ENCODE results near the gene NAB1. TPM values are rescaled to one million over a fixed set of nuclear protein-coding genes. Genes with fewer than 3 reads are reported as not detected.

The NAB1 gene
- total RNA-seq, 2 experiments from 2014 or later, result 21.9 to 28.9 TPM

- H3K9me3 Mint-ChIP-seq, result peaks cover 6% of the 10 kb centered on the region
- peaks cover 13% of the 10 kb centered on the region for H3K4me1 Mint-ChIP-seq
- POLR2A ChIA-PET, result no interaction called here
- DNase-seq, result no peak
- no peaks in the 10 kb centered on the region for H3K27me3 Mint-ChIP-seq
- H3K27ac Mint-ChIP-seq, result no peak overlapping the region
- peaks cover 24% of the 10 kb centered on the region for H3K36me3 Mint-ChIP-seq (ENCODE audit: low read depth)
- no peak overlapping the region for H3K4me3 Mint-ChIP-seq
- CTCF ChIA-PET, result interaction anchor here (1.2 to 5.8 kb wide), 5 partner anchors 9 to 130 kb away, joined by 3 to 27 read pairs (median 5); no protein-coding TSS in a partner anchor
Observed at GRCh38 chr2:190663348-190663747, 14.5 kb downstream of the NAB1 start.

DNA sequence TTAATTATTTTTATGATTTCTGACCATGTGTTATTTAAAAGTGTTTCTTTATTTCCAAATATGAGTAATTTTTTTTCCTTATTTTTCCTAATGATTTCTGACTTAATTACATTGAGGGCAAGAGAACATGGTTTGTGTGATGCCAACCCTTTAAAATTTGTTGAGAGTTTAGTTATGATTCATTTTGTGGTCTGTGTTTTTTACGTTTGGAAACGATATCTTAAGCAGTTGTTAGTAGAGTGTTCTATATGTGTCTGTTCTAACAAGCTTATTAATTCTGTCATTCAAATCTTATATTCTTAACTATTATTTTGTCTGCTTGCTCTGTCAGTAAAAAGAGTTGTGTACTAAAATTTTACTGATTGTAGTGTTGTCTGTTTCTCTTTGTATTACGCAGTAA, 15.0 kb downstream of the NAB1 start:
- no peak for DNase-seq
- POLR2A ChIA-PET, result no interaction called here
- CTCF ChIA-PET, result interaction anchor here (0.6 to 5.8 kb wide), 4 partner anchors 9 to 794 kb away, joined by 3 to 27 read pairs (median 3); no protein-coding TSS in a partner anchor
- Mint-ChIP-seq H3K27ac (no peak overlapping the region), H3K36me3 (ENCODE audit: low read depth) (peaks cover 21% of the 10 kb centered on the region), H3K9me3 (peaks cover 6% of the 10 kb centered on the region), H3K4me1 (peaks cover 11% of the 10 kb centered on the region), H3K27me3 (no peaks in the 10 kb centered on the region), H3K4me3 (no peak overlapping the region)

GRCh38 chr2:190664240-190664639, 15.4 kb downstream of the NAB1 start:
- H3K4me1 Mint-ChIP-seq, result peaks cover 11% of the 10 kb centered on the region
- ChIA-PET POLR2A (no interaction called here), CTCF (interaction anchor here (0.6 to 5.8 kb wide), 3 partner anchors 10 to 795 kb away, joined by 3 to 27 read pairs (median 3); no protein-coding TSS in a partner anchor)
- H3K9me3 Mint-ChIP-seq, result peaks cover 6% of the 10 kb centered on the region
- H3K36me3 Mint-ChIP-seq (ENCODE audit: low read depth), result peaks cover 19% of the 10 kb centered on the region
- no peaks in the 10 kb centered on the region for H3K27me3 Mint-ChIP-seq
- DNase-seq, result no peak
- H3K4me3 Mint-ChIP-seq, result no peak overlapping the region
- no peak overlapping the region for H3K27ac Mint-ChIP-seq

GRCh38 chr2:190666895-190667294, 18.0 kb downstream of the NAB1 start:
- H3K4me3 Mint-ChIP-seq, result no peak overlapping the region

GRCh38 chr2:190668892-190669291, 20.0 kb downstream of the NAB1 start:
- no peaks in the 10 kb centered on the region for H3K27me3 Mint-ChIP-seq
- ChIA-PET POLR2A (no interaction called here), CTCF (no interaction called here)
- no peak for DNase-seq
- H3K36me3 Mint-ChIP-seq (ENCODE audit: low read depth), result peaks cover 36% of the 10 kb centered on the region
- peaks cover 13% of the 10 kb centered on the region for H3K4me1 Mint-ChIP-seq
- H3K4me3 Mint-ChIP-seq, result no peak overlapping the region
- no peak overlapping the region for H3K27ac Mint-ChIP-seq
- peaks cover 6% of the 10 kb centered on the region for H3K9me3 Mint-ChIP-seq

More at GRCh38 chr2:190666895-190667294, 18.0 kb downstream of the NAB1 start:
- DNase-seq, result no peak
- peaks cover 22% of the 10 kb centered on the region for H3K36me3 Mint-ChIP-seq (ENCODE audit: low read depth)
- no peak overlapping the region for H3K27ac Mint-ChIP-seq
- H3K27me3 Mint-ChIP-seq, result no peaks in the 10 kb centered on the region
- ChIA-PET CTCF (interaction anchor here (0.6 to 5.8 kb wide), 5 partner anchors 11 to 218 kb away, joined by 3 to 27 read pairs (median 4); no protein-coding TSS in a partner anchor), POLR2A (no interaction called here)
- H3K9me3 Mint-ChIP-seq, result peaks cover 6% of the 10 kb centered on the region
- peaks cover 9% of the 10 kb centered on the region for H3K4me1 Mint-ChIP-seq

DNA sequence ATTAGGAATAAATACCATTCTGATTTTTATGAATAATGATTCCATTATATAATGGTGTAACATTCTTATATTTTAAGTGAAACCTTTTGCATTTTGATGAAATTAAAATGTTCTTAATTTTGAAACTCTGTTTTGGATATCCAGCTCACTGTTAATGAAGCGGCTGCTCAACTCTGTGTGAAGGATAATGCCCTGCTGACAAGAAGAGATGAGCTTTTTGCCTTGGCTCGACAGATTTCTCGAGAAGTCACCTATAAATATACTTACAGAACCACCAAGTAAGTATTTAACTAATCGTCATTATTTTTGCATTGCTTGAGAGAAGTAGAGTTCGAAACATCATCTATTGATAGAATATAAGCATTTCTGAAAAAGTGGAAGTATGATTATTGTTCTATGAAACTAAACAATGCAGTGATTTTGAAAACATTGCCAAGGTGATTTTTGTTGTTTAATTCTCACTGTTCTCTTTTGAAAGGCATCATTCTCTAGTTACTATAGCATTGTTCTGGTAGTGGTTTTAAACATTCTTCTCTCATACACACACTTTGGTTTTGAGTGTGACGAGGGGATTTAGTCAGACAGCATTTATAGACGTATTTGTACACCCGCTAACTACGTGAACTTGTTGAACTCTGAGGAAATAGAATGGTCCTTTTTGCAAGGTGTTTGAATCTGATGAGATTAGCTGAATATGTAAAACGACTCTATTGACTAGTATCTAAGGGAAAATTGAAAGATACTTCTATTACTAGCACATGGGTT, 21.5 kb downstream of the NAB1 start:
- Mint-ChIP-seq H3K27ac (no peak overlapping the region), H3K27me3 (no peaks in the 10 kb centered on the region), H3K9me3 (peaks cover 4% of the 10 kb centered on the region), H3K36me3 (ENCODE audit: low read depth) (peaks cover 43% of the 10 kb centered on the region), H3K4me3 (no peak overlapping the region), H3K4me1 (peaks cover 25% of the 10 kb centered on the region)
- CTCF ChIA-PET, result interaction anchor here (0.6 kb wide), 1 partner anchor 10 kb away, joined by 3 read pairs; no protein-coding TSS in a partner anchor
- DNase-seq, result no peak
- POLR2A ChIA-PET, result no interaction called here

DNA sequence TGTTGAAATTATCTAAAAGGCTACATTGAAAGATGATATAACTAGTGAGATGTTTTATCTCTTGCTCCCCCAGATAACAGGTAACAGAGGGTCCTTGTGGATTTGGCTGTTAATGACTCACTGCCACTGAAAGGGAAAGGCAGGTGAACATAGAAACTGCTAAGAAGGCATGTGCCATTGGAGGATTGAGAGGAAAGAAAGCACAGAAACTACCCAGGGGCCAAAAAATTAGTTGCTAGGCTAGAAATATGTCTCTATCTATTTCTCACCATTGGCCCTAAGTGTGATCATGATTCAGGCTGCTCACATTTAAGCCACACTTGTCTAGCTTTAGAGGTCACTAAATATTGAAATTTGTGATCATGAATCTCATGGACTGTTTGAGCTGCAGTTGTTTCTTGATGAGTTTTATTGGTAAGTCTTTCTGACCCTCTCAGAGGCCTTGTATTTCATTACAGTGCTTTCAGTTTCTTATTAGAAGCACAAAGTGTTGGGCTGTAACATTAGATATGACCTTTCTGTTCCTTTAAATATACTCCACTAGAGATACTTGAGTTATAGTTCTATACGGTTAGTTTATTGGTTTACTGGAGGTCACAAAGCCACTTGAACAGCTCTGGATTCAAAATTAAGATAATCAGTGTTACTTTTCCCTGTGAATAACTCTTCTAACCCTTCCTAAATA, 26.2 kb downstream of the NAB1 start:
- Mint-ChIP-seq H3K4me3 (no peak overlapping the region), H3K36me3 (ENCODE audit: low read depth) (peaks cover 46% of the 10 kb centered on the region)

DNA sequence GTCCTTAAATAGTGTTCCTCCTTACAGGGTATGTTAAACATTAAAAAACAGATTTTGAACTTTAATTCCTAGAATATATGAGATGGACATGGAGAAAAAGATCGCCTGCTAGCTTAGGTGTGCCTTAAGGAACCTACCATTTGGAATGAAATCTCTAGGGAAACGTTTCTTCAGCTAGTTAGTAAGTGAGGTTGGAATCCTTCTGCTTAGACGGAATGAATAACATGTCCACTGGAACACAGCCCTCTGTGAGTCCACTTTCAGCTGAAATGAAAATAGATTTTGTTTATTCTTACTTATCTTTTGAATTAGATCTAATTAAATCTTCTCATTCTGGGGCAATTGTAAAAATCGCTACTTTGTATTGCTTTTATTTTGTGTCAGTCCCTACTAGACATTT, 28.4 kb downstream of the NAB1 start:
- Mint-ChIP-seq H3K9me3 (no peaks in the 10 kb centered on the region), H3K27me3 (no peaks in the 10 kb centered on the region), H3K4me1 (peaks cover 54% of the 10 kb centered on the region), H3K27ac (no peak overlapping the region), H3K4me3 (no peak overlapping the region), H3K36me3 (ENCODE audit: low read depth) (peaks cover 38% of the 10 kb centered on the region)
- CTCF ChIA-PET, result interaction anchor here (1.3 to 2.0 kb wide), 2 partner anchors 11 to 27 kb away, joined by 3 to 5 read pairs; no protein-coding TSS in a partner anchor
- POLR2A ChIA-PET, result no interaction called here
- no peak for DNase-seq

More for the DNA sequence above, 26.2 kb downstream of the NAB1 start:
- POLR2A ChIA-PET, result no interaction called here
- CTCF ChIA-PET, result interaction anchor here (1.7 kb wide), 1 partner anchor 12 kb away, joined by 5 read pairs; no protein-coding TSS in a partner anchor
- Mint-ChIP-seq H3K27me3 (no peaks in the 10 kb centered on the region), H3K4me1 (peaks cover 51% of the 10 kb centered on the region), H3K9me3 (no peaks in the 10 kb centered on the region), H3K27ac (peak overlapping the region; percentile 11)
- DNase-seq, result no peak

DNA sequence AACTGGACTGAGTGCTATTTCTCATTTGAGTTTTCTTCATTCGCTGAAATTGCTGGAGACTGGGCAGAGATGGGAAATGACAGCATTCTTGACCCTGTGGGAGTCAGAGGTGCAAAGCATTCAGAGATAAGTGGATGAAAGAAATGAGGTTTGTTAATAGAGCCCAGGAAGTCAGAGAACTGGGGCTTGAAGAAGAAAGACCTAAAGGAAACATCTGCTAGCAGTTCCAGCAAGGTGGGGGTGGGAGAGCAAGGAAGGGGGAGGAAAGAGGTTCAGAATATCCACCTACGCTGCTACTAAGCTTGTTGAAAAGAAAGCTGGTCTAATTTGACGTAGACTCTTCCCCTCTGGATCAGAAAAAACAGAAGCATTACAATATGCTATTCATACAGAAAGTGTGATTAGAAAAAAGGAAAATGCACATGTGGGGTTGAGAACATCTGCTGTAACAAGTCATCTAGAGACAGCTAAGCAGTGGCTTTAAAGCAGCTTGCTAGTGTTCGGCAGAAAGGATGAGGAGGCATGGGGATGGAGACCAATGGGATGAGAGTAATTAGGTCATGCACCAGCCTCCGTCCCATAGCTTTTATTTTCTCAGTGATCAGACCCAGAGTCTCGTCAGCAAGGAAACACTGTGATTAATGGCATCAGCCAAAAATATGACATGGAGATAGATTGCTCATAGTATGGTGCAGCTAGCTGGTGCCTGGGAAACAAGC, 29.7 kb downstream of the NAB1 start:
- ChIA-PET CTCF (interaction anchor here (1.2 to 2.4 kb wide), 4 partner anchors 12 to 88 kb away, joined by 3 to 9 read pairs (median 6); no protein-coding TSS in a partner anchor), POLR2A (interaction anchor here (0.6 to 0.8 kb wide), 2 partner anchors 18 to 239 kb away, joined by 3 read pairs; no protein-coding TSS in a partner anchor)
- Mint-ChIP-seq H3K9me3 (no peaks in the 10 kb centered on the region), H3K4me1 (peaks cover 48% of the 10 kb centered on the region), H3K36me3 (ENCODE audit: low read depth) (peaks cover 28% of the 10 kb centered on the region), H3K27ac (peak overlapping the region; percentile 66), H3K4me3 (no peak overlapping the region), H3K27me3 (no peaks in the 10 kb centered on the region)
- DNase-seq, result peak; percentile 10

DNA sequence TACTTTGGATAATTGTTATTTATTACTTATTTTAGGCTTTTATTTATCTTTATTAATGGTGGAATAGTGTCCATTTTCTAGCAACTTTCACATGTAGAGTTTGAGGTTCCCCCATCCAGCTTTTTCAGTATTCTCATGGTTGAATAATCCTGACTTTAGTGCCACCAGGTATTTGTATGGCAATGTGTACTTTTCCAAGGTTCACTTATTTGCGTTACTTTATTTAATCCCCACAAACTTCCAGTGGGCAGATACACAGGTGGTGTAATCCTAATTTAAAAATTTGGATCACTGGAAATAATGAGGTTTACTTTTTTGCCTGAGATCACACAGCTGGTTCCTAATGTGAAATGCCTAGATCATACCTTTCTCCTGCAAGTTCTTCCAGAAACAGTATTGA, 30.5 kb downstream of the NAB1 start:
- POLR2A ChIA-PET, result interaction anchor here (0.6 kb wide), 1 partner anchor 239 kb away, joined by 3 read pairs; no protein-coding TSS in a partner anchor

GRCh38 chr2:190679813-190680591, 31.1 kb downstream of the NAB1 start:
- CTCF ChIA-PET, result interaction anchor here (0.6 to 2.4 kb wide), 22 partner anchors 9 to 297 kb away, joined by 3 to 19 read pairs (median 3); no protein-coding TSS in a partner anchor
- Mint-ChIP-seq H3K27me3 (no peaks in the 10 kb centered on the region), H3K27ac (no peak overlapping the region), H3K36me3 (ENCODE audit: low read depth) (peaks cover 22% of the 10 kb centered on the region), H3K4me1 (peaks cover 34% of the 10 kb centered on the region), H3K4me3 (no peak overlapping the region), H3K9me3 (no peaks in the 10 kb centered on the region)
- DNase-seq, result peak; percentile 50
- POLR2A ChIA-PET, result no interaction called here

More for the DNA sequence above, 30.5 kb downstream of the NAB1 start:
- no peak for DNase-seq
- CTCF ChIA-PET, result interaction anchor here (0.7 to 2.4 kb wide), 14 partner anchors 8 to 276 kb away, joined by 3 to 19 read pairs (median 3); no protein-coding TSS in a partner anchor
- Mint-ChIP-seq H3K27ac (no peak overlapping the region), H3K36me3 (ENCODE audit: low read depth) (peaks cover 22% of the 10 kb centered on the region), H3K4me3 (no peak overlapping the region), H3K9me3 (no peaks in the 10 kb centered on the region), H3K27me3 (no peaks in the 10 kb centered on the region), H3K4me1 (peaks cover 40% of the 10 kb centered on the region)

GRCh38 chr2:190682168-190682567, 33.3 kb downstream of the NAB1 start:
- ChIA-PET CTCF (no interaction called here), POLR2A (no interaction called here)
- H3K27me3 Mint-ChIP-seq, result no peaks in the 10 kb centered on the region
- no peaks in the 10 kb centered on the region for H3K9me3 Mint-ChIP-seq
- no peak overlapping the region for H3K4me3 Mint-ChIP-seq
- no peak overlapping the region for H3K27ac Mint-ChIP-seq
- peaks cover 24% of the 10 kb centered on the region for H3K36me3 Mint-ChIP-seq (ENCODE audit: low read depth)
- H3K4me1 Mint-ChIP-seq, result peaks cover 23% of the 10 kb centered on the region
- DNase-seq, result no peak

Measured in activated CD4-positive, alpha-beta T cell treated with anti-CD3 and anti-CD28 coated beads, Interleukin-2, amount 10 ng/mL, durations not matched to agents 7 days and 5 days (primary cell).